Omental fat pad (tissue), 4 donors: ENCODE measurements around the gene MEF2A. TPM values are rescaled to one million over a fixed set of nuclear protein-coding genes. Genes with fewer than 3 reads are reported as not detected.
A peak's percentile ranks its signal among the peaks of the same experiment; 100 is the strongest.
"Not testable (repeated sequence)": the region's sequence is repeated elsewhere in the genome, so short reads cannot be mapped to it uniquely, and the experiment has no call there.

Experiments used
- ATAC-seq: fragments of 150-250 bp; one replicate; pipeline ENCODE4 v1.9.1; 2016; ENCODE audit warnings: mild to moderate bottlenecking, moderate library complexity; ENCODE audit not compliant: low FRiP score
- DNase-seq: peaks from one replicate; pipeline ENCODE4 v3.0.0-alpha.2; 2019; ENCODE audit warnings: low spot score
- total RNA-seq, 4 donors: library from RNA; depleted of rRNA; stranded (reverse); fragments of >200 nt; gene quantifications; one replicate each; pipeline ENCODE4 v1.1.0, GENCODE V29; 2016
- TF ChIP-seq, protein P1 (sequence below), 3 donors: fragments of 450-650 bp; IDR thresholded peaks; one replicate each; pipeline ENCODE4 v1.5.1; 2016 to 2017; ENCODE audit warnings: antibody characterized with exemption in 3 of 3, mild to moderate bottlenecking in 3 of 3, moderate library complexity in 2 of 3

Gene MEF2A
- total RNA-seq, result 10 to 100 TPM; 47.8 to 74.4 (median 54.0) TPM

DNA sequence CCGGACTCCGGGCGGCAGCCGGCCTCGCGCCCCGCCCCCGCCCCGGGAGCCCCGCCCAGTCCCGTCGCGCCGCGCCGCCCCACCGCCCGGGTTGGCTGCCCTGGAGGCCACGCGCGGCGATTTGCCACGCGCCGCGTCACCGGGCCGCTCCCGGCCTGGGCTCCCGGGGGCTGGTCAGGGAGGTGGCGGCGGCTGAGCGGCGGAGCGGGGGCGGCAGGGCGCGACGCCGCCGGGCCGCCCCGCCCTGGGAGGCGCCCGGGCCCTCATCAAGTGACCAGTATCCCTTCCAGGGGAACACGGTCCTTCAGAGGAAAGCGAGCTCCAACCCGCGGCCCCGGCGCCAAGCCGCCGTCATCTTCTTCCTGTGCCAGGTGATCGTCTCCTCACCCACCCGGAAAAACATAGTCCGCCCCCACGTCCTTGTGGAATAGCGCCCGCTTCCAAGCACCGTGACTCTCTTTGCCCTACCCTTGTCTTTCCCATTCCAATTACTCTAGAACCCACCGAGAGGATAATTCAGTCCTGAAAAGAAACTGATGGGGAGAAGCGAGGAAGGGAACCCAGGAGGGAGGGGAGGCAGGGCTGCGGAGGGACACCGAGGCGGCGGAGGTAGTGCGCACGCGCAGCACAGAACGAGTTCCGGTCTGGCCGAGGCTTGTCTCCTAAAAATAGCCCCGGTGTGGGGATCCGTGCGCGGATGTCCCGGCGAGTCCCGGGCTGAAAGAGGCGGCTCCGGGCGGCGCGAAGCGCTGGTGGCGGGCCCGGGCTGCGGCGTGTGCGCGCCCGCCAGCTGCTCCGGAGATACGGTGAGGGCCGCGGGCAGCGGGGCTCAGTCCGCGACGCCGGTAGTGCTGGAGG, at the start of gene MEF2A:
MEF2A (plus strand) TSS at position 686 of the 858 bp plus-strand sequence. CDS start 67,136 bp downstream, outside the sequence.
- DNase-seq, result peak; percentile 64
- TF ChIP-seq, protein P1, sequence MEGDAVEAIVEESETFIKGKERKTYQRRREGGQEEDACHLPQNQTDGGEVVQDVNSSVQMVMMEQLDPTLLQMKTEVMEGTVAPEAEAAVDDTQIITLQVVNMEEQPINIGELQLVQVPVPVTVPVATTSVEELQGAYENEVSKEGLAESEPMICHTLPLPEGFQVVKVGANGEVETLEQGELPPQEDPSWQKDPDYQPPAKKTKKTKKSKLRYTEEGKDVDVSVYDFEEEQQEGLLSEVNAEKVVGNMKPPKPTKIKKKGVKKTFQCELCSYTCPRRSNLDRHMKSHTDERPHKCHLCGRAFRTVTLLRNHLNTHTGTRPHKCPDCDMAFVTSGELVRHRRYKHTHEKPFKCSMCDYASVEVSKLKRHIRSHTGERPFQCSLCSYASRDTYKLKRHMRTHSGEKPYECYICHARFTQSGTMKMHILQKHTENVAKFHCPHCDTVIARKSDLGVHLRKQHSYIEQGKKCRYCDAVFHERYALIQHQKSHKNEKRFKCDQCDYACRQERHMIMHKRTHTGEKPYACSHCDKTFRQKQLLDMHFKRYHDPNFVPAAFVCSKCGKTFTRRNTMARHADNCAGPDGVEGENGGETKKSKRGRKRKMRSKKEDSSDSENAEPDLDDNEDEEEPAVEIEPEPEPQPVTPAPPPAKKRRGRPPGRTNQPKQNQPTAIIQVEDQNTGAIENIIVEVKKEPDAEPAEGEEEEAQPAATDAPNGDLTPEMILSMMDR (IDR thresholded peaks at IDR 0.05), result no peak
- peak; percentile 89 for ATAC-seq

- DNase-seq (no peak), ATAC-seq (no peak)
- TF ChIP-seq, protein P1 (IDR thresholded peaks at IDR 0.05), result no peak
Measured at GRCh38 chr15:99518191-99518590, 47.6 kb upstream of the MEF2A start.

DNA sequence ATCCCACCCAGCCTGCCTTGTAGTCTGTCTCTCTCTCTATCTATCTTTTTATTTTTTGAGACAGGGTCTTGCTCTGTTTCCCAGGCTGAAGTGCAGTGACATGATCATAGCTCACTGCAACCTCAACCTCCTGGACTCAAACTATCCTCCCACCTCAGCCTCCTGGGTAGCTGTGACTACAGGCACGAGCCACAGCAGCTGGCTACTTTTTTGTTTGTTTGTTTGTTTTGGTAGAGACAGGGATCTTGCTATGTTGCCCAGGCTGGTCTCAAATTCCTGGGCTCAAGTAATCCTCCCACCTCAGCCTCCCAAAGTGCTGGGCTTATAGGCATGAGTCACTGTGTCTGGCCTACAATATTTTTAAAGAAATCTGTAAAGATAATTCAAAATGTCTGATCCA, 46.4 kb upstream of the MEF2A start:
- not testable (repeated sequence) for ATAC-seq, DNase-seq

GRCh38 chr15:99522288-99522687, 43.5 kb upstream of the MEF2A start:
- DNase-seq (no peak), ATAC-seq (no peak)
- TF ChIP-seq, protein P1 (IDR thresholded peaks at IDR 0.05), result no peak

DNA sequence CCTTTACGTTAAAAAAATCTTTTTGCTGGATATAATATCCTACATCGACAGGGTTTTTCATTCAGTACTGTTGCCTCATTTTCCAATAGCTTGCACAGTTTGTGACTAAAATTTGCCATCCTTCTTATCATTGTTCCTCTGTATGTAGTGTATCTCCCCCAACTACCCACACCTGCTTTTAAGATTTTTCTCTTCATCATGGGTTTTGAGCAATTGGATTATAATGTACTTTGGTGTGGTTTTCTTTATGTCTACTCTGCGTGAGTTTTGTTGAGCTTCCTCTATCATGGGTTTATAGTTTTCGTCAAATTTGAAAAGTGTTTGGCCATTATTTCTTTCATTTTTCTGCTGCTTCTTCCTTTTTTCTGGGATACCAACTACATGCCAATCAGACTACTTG, 39.6 kb upstream of the MEF2A start:
- TF ChIP-seq, protein P1 (IDR thresholded peaks at IDR 0.05), result no peak
- no peak for DNase-seq
- no peak for ATAC-seq

DNA sequence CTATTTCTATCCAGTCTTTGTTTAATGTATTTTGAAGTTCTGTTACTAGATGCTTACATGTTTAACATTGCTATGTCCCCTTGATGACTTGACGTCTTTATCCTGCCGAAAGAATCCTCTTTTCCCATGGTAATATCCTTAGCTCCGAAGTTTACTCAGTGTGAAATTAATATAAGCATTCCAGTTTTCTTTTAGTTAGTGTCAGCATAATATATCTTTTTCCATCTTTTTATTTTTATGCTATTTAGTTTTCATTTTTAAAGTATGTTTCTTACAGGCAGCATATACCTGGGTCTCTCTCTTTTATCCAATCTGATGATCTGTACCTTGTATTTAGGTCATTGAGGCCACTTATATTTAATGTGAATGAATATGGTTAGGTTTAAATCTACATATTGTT, 39.1 kb upstream of the MEF2A start:
- TF ChIP-seq, protein P1 (IDR thresholded peaks at IDR 0.05), result no peak
- no peak for DNase-seq
- ATAC-seq, result no peak

DNA sequence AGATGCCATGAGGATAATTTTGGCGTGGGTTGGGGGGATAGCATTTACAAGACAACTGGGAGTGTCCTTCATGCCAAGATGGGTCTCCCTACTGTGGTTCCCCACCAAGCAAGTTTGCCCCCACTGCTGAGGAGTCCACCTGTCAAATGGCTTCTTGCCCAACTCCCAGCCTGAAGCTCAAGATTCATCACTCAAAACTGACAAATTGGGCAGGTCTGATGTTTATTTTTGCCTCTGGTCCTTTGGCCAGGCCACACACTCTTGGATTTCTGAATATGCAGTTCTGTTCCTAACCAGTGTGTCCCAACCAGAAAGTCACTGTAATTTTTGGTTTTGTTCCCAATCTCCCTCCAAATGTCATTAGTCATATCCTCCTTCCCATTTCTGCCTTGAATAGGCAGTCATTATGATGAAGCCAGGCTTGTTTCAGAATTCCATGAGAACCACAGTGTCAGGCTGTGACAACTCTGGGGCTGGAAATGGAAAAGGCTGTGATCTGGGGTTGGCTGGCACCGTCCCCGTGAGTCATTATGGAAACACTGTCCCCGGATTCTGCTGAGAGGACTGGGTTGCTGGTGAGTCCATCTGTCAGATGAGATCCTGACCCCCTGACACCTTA, 29.3 kb upstream of the MEF2A start:
- TF ChIP-seq, protein P1 (IDR thresholded peaks at IDR 0.05), result no peak
- ATAC-seq (peak; percentile 48), DNase-seq (no peak)
